HG02610 (cell line): ENCODE results near the gene PODN.

Experiments used
- ATAC-seq: cut with Tn5 transposase; IDR thresholded peaks from one replicate; pipeline ENCODE4 v1.9.1; 2021; ENCODE audit warnings: mild to moderate bottlenecking, moderate library complexity; ENCODE audit not compliant: unreplicated experiment

Gene PODN, protein sequence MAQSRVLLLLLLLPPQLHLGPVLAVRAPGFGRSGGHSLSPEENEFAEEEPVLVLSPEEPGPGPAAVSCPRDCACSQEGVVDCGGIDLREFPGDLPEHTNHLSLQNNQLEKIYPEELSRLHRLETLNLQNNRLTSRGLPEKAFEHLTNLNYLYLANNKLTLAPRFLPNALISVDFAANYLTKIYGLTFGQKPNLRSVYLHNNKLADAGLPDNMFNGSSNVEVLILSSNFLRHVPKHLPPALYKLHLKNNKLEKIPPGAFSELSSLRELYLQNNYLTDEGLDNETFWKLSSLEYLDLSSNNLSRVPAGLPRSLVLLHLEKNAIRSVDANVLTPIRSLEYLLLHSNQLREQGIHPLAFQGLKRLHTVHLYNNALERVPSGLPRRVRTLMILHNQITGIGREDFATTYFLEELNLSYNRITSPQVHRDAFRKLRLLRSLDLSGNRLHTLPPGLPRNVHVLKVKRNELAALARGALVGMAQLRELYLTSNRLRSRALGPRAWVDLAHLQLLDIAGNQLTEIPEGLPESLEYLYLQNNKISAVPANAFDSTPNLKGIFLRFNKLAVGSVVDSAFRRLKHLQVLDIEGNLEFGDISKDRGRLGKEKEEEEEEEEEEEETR

DNA sequence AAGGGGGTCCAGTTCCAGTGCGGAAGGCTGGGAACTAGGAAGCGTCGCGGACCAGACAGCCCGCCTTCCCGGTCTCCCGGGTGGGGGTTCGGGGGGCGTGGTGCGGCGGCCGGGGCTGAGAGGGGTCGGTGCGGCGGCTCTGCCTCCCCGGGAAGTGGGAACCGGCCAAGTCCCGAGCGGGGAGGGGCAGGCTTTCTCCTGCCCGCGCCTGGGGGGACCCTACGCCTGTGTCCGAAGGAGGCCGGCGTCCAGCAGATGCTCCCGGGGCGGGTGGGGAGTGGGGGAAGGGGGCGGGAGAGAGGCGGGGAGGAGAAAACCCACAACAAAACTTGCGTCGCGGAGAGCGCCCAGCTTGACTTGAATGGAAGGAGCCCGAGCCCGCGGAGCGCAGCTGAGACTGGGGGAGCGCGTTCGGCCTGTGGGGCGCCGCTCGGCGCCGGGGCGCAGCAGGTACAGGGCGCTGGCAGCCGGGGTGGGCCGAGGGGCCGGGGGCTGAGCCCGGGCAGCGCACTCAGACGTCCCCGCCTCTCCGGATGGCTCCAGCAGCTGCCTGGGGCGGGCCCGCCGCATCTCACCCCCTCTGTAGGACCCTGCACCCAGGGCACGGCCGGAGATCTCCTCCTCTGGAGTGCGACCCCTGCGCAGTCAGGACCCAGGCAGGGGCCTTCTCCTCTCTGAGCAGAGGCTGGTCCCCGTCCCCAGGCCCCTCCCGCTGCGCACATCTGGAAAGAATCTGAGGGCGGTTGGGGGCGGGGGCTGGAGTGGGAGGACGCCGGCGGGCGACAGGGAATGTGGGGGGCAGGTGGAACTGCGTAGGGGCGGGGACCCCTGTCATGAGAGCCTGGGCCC is at the start of gene PODN:
TSS of gene PODN (plus strand) at position 355 of the 849 bp plus-strand sequence. CDS start 7,643 bp downstream, outside the sequence.
- ATAC-seq, result no peak

- ATAC-seq, result peak; percentile 91
Observed at GRCh38 chr1:53014791-53015507, 47.1 kb upstream of the PODN start.

DNA sequence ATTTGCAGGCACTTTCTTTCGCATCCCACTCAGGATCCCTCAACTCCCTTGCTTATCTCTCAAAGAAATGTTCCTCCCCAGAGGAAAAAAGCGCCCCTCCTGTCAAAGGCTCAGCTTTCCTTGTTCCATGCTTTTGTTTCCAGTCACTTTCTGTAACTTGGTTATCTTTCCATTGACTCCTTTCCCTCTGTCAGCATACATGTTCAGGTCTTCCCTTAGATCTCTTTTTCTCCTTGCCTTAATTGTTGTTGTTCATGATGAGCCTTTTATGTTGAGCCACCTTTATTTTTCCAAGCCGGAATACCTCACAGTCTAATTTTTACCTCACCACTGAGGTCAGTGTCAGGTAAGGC is 46.5 kb upstream of the PODN start:
- ATAC-seq, result no peak

DNA sequence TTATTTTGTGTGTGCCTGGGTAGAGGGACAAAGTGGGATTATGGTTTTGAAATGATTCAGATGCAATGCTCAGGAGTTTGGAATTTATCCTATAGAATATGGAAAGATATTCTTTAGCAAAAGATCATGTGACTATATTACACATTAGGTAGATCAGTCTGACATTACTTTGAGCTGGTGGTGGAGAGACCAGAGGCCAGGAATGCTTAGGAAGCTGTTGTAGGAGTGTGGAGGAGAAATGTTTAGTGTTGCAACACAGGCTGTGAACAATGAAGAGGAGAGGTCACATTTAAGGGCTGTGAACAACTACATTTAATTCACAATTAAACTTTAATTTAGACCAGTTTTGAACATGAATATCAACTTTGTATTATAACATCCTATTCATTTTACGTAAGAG is 45.3 kb upstream of the PODN start:
- ATAC-seq, result no peak

DNA sequence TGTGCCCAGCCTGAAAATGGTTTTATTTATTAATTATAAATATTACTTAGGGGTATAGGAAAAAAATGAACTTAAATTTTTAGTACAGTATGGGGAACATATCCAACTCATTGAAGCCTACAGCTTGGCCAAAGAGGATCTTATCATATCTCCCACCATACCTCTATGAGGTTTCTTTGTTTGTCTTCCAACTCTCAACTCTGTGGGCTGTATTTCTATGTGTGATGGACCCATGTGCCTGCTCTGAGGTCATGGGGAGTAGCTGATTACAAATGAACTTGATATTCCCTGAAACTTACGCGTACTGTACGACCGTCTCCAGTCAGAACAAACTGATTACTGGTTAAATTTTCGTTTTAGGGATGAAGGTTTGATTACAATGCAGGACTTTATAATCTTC is 41.4 kb upstream of the PODN start:
- no peak for ATAC-seq

DNA sequence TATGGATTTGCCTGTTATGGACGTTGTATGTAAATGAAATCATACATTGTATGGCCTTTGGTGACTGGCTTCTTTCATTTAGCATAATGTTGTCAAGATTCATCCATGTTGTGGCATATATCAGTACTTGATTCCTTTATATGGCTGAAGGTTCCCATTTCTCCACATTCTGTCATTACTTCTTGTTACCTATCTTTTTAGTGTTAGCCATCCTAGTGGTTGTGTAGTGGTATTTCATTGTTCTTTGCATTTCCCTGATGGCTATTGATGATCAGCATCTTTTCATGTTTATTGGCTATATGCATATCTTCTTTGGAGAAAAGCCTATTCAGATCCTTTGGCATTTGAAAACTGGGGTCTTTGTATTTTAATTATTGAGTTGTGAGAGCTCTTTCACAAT is 39.8 kb upstream of the PODN start:
- ATAC-seq, result no peak

GRCh38 chr1:53023546-53023945 is 38.5 kb upstream of the PODN start:
- ATAC-seq, result no peak

GRCh38 chr1:53024117-53024516 is 37.9 kb upstream of the PODN start:
- no peak for ATAC-seq

GRCh38 chr1:53025034-53025768 is 36.8 kb upstream of the PODN start:
- no peak for ATAC-seq

GRCh38 chr1:53025769-53026112 is 36.3 kb upstream of the PODN start:
- ATAC-seq, result no peak

DNA sequence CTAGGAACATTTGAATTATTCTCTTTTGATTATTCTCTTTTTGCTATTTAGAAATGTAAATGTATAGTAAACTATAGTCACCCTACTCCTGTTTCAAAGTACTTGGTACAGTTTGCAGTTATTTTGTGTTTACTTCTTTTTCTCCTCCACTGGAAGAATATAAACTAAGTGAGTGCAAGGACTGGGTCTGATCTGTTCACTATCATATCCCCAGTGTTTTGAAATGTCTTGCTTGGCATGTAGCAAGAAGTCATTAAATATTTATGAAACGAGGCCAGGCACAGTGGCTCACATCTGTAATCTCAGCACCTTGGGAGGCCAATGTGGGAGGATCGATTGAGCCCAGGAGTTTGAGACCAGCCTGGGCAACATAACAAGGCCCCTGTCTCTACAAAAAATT is 35.8 kb upstream of the PODN start:
- no peak for ATAC-seq

DNA sequence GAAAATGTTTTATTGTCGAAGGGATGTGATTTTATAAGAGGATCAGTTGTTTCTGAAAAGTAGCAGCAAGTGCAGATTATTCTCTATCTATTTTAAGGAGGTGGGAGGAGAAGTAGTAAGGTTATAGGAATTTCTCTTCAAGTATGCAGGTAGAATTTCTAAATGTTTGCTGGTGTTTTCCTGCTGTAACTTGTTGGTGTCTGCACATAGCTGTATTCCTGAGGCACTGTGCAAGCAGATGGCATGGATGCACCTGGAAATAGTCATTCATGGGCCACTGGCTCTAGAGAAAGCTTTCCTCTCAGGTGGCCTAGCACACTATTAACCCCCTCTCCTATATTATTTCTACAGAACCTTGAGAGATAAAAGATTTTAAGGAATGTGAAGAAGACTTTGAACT is 30.3 kb upstream of the PODN start:
- ATAC-seq, result no peak

DNA sequence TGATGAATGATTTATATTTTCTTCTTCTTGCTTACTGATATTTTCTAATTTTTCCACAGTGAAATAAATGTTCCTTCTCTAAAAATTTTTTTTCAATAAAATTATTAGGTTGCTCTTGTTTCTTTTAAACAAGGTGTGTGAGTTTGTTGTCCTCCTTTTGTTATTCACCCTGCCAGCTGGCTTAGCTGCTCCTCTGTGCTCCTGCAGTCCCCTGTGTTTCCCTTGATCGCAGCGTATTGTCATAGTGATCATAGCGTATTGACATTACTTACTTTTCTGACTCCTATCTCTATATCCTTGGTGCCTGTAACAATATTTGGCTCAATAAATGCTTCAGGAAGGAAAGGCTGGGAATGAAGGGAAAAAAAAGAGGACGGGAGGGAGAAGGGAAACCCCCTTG is 24.9 kb upstream of the PODN start:
- ATAC-seq, result no peak

- no peak for ATAC-seq
Observed at GRCh38 chr1:53038566-53038965, 23.4 kb upstream of the PODN start.

GRCh38 chr1:53043271-53043670 is 18.7 kb upstream of the PODN start:
- ATAC-seq, result no peak

- ATAC-seq, result no peak
Observed at GRCh38 chr1:53044926-53045325, 17.1 kb upstream of the PODN start.

DNA sequence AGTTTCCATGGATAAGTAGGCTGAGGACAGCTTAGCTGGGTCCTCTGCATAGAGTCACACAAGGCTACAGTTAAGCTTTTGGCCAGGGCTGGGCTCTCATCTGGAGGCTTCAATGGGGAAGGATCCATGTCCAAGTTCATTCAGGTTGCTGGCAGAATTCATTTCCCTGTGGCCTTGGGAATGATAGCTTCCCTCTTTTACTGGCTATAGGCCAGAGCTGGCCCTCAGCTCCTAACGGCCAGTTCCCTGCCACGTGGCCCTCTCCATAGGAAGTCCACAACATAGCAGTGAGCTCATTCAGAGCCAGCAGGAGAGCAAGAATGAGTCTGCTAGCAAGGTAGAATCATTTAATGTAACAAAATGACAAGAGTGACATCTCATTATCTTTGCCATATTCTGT is 15.1 kb upstream of the PODN start:
- ATAC-seq, result no peak

DNA sequence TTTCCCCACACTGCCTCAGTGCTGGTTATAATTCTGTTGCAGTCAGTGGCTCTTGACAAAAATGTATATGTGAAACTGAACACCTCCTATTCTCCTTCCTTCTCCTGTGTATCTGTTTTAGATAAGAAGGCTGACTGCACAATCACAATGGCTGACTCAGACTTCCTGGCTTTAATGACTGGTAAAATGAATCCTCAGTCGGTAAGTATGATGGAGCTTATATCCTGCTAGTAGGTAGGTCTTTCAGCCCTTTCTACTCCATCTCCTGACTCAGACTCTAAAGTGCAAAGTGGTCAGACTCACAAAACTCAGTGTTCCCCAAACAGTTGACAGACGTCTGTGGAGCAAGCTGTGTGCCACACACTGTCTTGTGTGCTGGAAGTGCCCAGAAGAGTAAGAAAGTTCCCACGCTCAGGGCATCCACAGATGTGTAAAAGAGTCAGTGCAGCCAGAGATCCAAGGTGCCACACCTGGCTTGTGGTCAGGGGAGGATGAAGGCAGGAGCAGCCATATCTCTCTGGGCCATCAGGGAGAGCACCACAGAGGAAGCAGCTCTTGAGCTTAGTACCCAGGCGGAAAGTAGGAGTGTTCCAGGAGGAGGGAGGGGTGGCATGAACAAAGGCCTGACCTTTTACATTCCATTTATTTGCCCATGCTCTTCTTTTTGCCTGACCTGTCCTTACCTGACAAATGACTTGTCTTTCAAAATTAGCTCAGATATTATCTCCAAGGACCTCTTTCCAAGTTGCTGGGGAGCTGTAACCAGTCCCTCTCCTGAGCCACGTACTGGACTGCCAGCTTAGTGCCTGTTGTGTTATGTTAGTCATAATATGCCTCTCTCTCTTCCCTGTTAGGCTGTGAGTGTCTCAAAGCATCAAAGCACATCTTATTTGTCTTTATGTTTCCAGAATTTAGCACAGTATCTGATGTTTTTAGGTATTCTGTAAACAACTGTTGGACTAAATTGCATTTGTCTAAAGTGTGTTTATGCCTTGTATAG is 14.0 kb upstream of the PODN start:
- no peak for ATAC-seq

DNA sequence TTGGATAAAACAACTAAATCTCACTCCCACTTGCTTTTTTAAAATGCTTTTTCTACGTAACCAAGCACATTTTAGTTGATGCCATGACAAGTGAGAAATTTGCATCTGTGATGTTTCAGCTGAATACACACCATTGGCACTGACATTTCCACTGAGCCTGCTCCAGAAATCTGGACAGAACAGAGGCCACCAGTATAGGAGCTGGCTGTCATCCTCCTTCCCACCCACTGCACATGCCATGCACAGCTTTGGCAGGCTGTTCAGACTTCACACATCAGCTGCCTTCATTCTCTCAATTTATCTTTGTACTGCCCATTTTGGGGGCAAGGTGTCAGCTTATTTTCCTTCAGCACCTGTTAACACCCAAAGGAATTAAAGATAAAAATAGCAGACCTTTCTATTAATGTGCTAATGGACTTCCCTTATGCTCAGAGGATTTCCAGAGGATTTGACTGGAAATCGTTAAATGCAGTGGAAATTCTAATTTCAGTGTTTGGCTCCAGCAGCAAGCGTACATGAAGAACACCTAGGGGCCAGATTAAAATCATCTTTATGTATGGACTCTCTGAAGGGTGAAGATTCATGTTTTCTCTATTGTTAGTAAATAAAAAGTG is 12.9 kb upstream of the PODN start:
- ATAC-seq, result no peak
